Common myeloid progenitor, CD34-positive (primary cell): ENCODE data around the gene HOOK1.
"Not testable (repeated sequence)": the region's sequence is repeated elsewhere in the genome, so short reads cannot be mapped to it uniquely, and the experiment has no call there.

Experiments used
- CTCF ChIA-PET: fragments of 350-600 bp; sonication (Branson Sonifier 250); formaldehyde crosslinking; loops from one replicate; lab custom pipeline; 2021; ENCODE audit warnings: antibody characterized with exemption; lab: Charles Lee
- POLR2A ChIA-PET: fragments of 350-600 bp; sonication (Branson Sonifier 250); formaldehyde crosslinking; loops from one replicate; lab custom pipeline; 2021; ENCODE audit warnings: antibody characterized with exemption; lab: Charles Lee
- DNase-seq, 3 donors: peaks; one replicate each; pipeline versions ENCODE4 v3.0.0 to v3.0.0-alpha.2; 2013
- H3K27ac ChIP-seq, 2 experiments: 1 replicate in 1 of 2; 2 replicates in 1 of 2; pipeline ENCODE4 v1.7.0; 2013; ENCODE audit warnings: inconsistent platforms in 2 of 2, low read length in 2 of 2, mild to moderate bottlenecking in 2 of 2, low read depth in 1 of 2, moderate library complexity in 1 of 2; ENCODE audit not compliant: severe bottlenecking in 2 of 2, insufficient read depth in 1 of 2, poor library complexity in 1 of 2
- H3K27me3 ChIP-seq, 5 experiments: replicated peaks in 2 of 5; 1 replicate in 3 of 5; 2 replicates in 2 of 5; pipeline versions ENCODE4 v1.6.1 to v1.7.0; 2013; ENCODE audit warnings: low read length in 4 of 5, mild to moderate bottlenecking in 2 of 5, moderate library complexity in 2 of 5, inconsistent platforms in 1 of 5; ENCODE audit not compliant: insufficient read depth in 5 of 5, control insufficient read depth in 4 of 5
- H3K36me3 ChIP-seq, 4 experiments: 1 replicate in 2 of 4; 2 replicates in 2 of 4; pipeline versions ENCODE4 v1.6.1 to v1.7.0; 2013; ENCODE audit warnings: low read length in 3 of 4, control low read depth in 1 of 4, mild to moderate bottlenecking in 1 of 4; ENCODE audit not compliant: control insufficient read depth in 4 of 4, insufficient read depth in 4 of 4
- H3K4me1 ChIP-seq, 4 experiments: 1 replicate in 3 of 4; 2 replicates in 1 of 4; pipeline versions ENCODE4 v1.6.1 to v1.7.1; 2013; ENCODE audit warnings: low read length in 3 of 4, mild to moderate bottlenecking in 3 of 4, control low read depth in 1 of 4, inconsistent platforms in 1 of 4, moderate library complexity in 1 of 4; ENCODE audit not compliant: control insufficient read depth in 4 of 4, insufficient read depth in 4 of 4; ENCODE audit errors: control extremely low read depth in 1 of 4
- H3K4me3 ChIP-seq, 7 experiments: 1 replicate in 4 of 7; 2 replicates in 3 of 7; pipeline versions ENCODE4 v1.5.1 to v1.7.0; 2013; ENCODE audit warnings: mild to moderate bottlenecking in 7 of 7, low read length in 6 of 7, moderate library complexity in 6 of 7, inconsistent platforms in 2 of 7, low read depth in 2 of 7, control low read depth in 1 of 7; ENCODE audit not compliant: insufficient read depth in 4 of 7, control insufficient read depth in 1 of 7; ENCODE audit errors: extremely low read depth in 1 of 7
- H3K9me3 ChIP-seq, 5 experiments: 1 replicate in 4 of 5; 2 replicates in 1 of 5; pipeline versions ENCODE4 v1.6.1 to v1.7.1; 2013; ENCODE audit warnings: low read length in 4 of 5, mild to moderate bottlenecking in 2 of 5, inconsistent platforms in 1 of 5, low read depth in 1 of 5, moderate library complexity in 1 of 5; ENCODE audit not compliant: control insufficient read depth in 4 of 5, insufficient read depth in 2 of 5; ENCODE audit errors: control extremely low read depth in 1 of 5
- WGBS: methylation state at CpG from one replicate; pipeline ENCODE4 v1.1.5; 2013; ENCODE audit not compliant: insufficient coverage; 5-methylcytosine and 5-hydroxymethylcytosine counted together

Gene HOOK1

GRCh38 chr1:59917785-59918180 lies 103.0 kb downstream of the HOOK1 start:
- CTCF ChIA-PET, result interaction anchor here (0.6 kb wide), 1 partner anchor 159 kb away, joined by 3 read pairs; no protein-coding TSS in a partner anchor
- H3K27me3 ChIP-seq, result no peaks in the 10 kb centered on the region
- POLR2A ChIA-PET, result no interaction called here
- H3K9me3 ChIP-seq, result peaks cover 0 to 4% (median 0%) of the 10 kb centered on the region in 5 experiments
- no peak overlapping the region for H3K4me3 ChIP-seq
- no peak for DNase-seq
- 95% methylated on average over 2 of the region's 2 CpGs for WGBS
- H3K4me1 ChIP-seq, result no peaks in the 10 kb centered on the region
- no peak overlapping the region for H3K27ac ChIP-seq
- no peaks in the 10 kb centered on the region for H3K36me3 ChIP-seq

DNA sequence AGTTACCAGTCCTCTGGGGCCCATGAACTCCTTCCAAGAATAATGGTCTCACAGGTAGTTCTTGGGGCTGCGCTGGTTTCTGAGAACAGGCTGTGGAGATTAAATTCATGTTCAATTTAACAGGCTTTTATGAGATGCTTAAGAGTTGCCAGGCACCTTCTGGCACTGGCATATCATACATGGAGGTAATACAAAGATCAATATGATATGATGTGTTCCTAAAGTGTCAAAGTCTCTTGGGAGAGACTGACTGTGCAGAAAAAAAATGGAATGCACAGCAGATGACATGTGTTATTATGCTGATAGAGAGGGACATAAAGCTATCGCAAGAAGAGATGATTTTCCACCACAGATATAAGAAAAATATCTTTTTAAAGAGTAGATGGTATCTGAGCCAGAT lies 105.0 kb downstream of the HOOK1 start:
- Histone ChIP-seq H3K9me3 (peaks cover 0 to 19% (median 4%) of the 10 kb centered on the region in 5 experiments), H3K4me1 (no peaks in the 10 kb centered on the region), H3K4me3 (no peak overlapping the region), H3K36me3 (no peaks in the 10 kb centered on the region), H3K27me3 (no peaks in the 10 kb centered on the region), H3K27ac (no peak overlapping the region)
- ChIA-PET CTCF (interaction anchor here (2.1 kb wide), 1 partner anchor 27 kb away, joined by 5 read pairs; no protein-coding TSS in a partner anchor), POLR2A (interaction anchor here (0.7 kb wide), 1 partner anchor 54 kb away, joined by 3 read pairs; no protein-coding TSS in a partner anchor)
- DNase-seq, result no peak
- no CpG with 5 or more reads among the region's 2 CpGs for WGBS

DNA sequence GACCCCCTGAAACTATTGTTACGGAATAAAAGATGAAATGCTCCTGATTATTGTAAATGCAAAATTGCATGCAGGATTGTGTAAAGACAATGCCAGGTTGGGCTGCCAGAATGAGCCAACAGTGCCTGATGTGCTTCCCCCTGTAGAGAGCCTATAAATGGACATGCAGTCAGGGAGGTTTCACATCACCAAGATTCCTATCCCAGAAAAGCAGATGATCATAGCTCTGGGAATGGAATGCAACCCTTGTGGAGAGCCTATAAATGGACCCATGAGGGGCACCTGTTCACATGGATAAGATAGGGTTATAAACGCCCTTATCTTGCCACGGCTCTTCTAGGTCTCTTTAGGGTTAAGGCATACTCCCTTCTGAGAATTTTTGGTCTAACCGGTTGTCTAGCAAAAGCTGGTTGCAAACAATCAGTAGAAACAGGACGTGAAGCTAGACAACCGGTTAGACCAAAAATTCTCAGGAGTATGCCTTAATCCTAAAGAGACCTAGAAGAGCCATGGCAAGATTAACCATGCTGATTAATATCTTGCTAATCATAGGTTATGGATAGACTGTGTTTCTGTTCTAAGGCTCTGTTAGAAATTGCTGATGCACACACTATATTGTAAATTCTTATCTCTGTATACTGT lies 106.6 kb downstream of the HOOK1 start:
- H3K4me1 ChIP-seq, DNase-seq, H3K4me3 ChIP-seq, CTCF ChIA-PET, H3K27me3 ChIP-seq, H3K27ac ChIP-seq, POLR2A ChIA-PET, H3K36me3 ChIP-seq: not testable (repeated sequence)
- peaks cover 0 to 29% (median 4%) of the 10 kb centered on the region in 5 experiments for H3K9me3 ChIP-seq
- WGBS, result 97% methylated on average over 6 of the region's 6 CpGs

DNA sequence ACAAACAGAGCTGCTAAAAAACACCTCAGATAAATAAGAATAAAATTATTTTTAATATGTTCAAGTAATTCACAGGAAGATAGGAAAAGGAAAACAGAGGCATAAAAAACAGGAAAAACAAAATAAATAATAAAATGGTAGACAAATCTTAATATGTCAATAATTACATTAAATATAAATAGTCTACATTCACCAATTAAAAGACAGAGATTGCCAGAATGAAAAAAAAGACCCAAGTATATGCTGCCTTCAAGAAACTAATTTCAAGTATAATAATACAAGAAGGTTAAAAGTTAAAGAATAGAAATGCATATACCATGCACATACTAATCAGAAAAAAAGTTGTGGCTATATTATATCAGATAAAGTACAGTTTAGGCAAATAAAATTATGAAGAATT lies 109.9 kb downstream of the HOOK1 start:
- ChIA-PET CTCF (no interaction called here), POLR2A (no interaction called here)
- Histone ChIP-seq H3K27me3 (peaks cover 0 to 5% (median 3%) of the 10 kb centered on the region in 5 experiments), H3K4me1 (peaks cover 3 to 9% (median 6%) of the 10 kb centered on the region in 4 experiments), H3K9me3 (peaks cover 0 to 29% (median 4%) of the 10 kb centered on the region in 5 experiments), H3K36me3 (no peaks in the 10 kb centered on the region), H3K27ac (no peak overlapping the region), H3K4me3 (no peak overlapping the region)
- DNase-seq, result no peak
